K562 (cell line): ENCODE data around the gene ZFYVE19. TPM values are rescaled to one million over a fixed set of nuclear protein-coding genes. Genes with fewer than 3 reads are reported as not detected.

Source experiments
- ARID1B ChIP-seq: fragments of 450-650 bp; IDR thresholded peaks from 2 replicates; pipeline ENCODE4 v1.6.1; 2016; ENCODE audit warnings: antibody characterized with exemption, mild to moderate bottlenecking, inconsistent platforms
- ATF7 ChIP-seq: fragments of 450-650 bp; IDR thresholded peaks from 2 replicates; pipeline ENCODE4 v1.7.1; 2014; ENCODE audit warnings: mild to moderate bottlenecking, moderate library complexity
- CCNT2 ChIP-seq: IDR thresholded peaks from 2 replicates; pipeline ENCODE4 v1.6.1; 2011; ENCODE audit warnings: borderline replicate concordance, low read depth, mild to moderate bottlenecking, moderate library complexity, mixed read lengths, low read length; ENCODE audit not compliant: insufficient read length; ENCODE audit errors: extremely low read depth
- FOXA1 ChIP-seq: fragments of 450-650 bp; IDR thresholded peaks from 2 replicates; pipeline ENCODE4 v1.6.1; 2016; ENCODE audit warnings: mild to moderate bottlenecking, borderline replicate concordance
- HDAC2 ChIP-seq: fragments of 450-650 bp; IDR thresholded peaks from 2 replicates; pipeline ENCODE4 v1.6.1; 2016; ENCODE audit warnings: mild to moderate bottlenecking
- HEY1 ChIP-seq: fragments of 250-450 bp; sonication (Bioruptor Pico); IDR thresholded peaks from 2 replicates; pipeline ENCODE4 v1.5.0; 2020; ENCODE audit warnings: mild to moderate bottlenecking, moderate library complexity, borderline replicate concordance
- NCOA2 ChIP-seq, 2 experiments: fragments of 450-650 bp; IDR thresholded peaks; 2 replicates each; pipeline ENCODE4 v1.6.1; 2018; ENCODE audit warnings: mild to moderate bottlenecking in 2 of 2, moderate library complexity in 1 of 2; ENCODE audit not compliant: partially characterized antibody in 2 of 2
- NCOA4 ChIP-seq: fragments of 450-650 bp; IDR thresholded peaks from 2 replicates; pipeline ENCODE4 v1.6.1; 2018; ENCODE audit warnings: mild to moderate bottlenecking; ENCODE audit not compliant: partially characterized antibody
- RCOR1 ChIP-seq, 2 experiments: IDR thresholded peaks; 2 replicates each; pipeline ENCODE4 v1.6.1; 2012; ENCODE audit warnings: low read depth in 2 of 2, low read length in 2 of 2, borderline replicate concordance in 1 of 2, improper control_type of control experiment in 1 of 2
- RNF2 ChIP-seq: sonication (generic); IDR thresholded peaks from 2 replicates; pipeline ENCODE4 v1.6.1; 2016
- SMAD1 ChIP-seq: fragments of 150-350 bp; IDR thresholded peaks from 2 replicates; pipeline ENCODE4 v1.6.1; 2014; ENCODE audit warnings: low read length, low read depth; ENCODE audit not compliant: partially characterized antibody
- SMARCA4 ChIP-seq: fragments of 450-650 bp; IDR thresholded peaks from 2 replicates; pipeline ENCODE4 v1.6.1; 2016
- TEAD1 ChIP-seq, 2 experiments: fragments of 450-650 bp in 1 of 2; sonication (generic) in 1 of 2; formaldehyde crosslinking; IDR thresholded peaks; 2 replicates each; pipeline versions ENCODE4 v1.4.0 to v1.8.0; 2020 to 2022; ENCODE audit warnings: mild to moderate bottlenecking in 2 of 2, missing genetic modification reagents in 1 of 2
- ZBTB11 ChIP-seq, 3 experiments: fragments of 200-800 bp in 1 of 3; fragments of 250-450 bp in 1 of 3; fragments of 450-650 bp in 1 of 3; sonication (Bioruptor Pico) in 1 of 3; sonication (Bioruptor generic) in 1 of 3; formaldehyde crosslinking in 1 of 3; IDR thresholded peaks; 2 replicates each; pipeline versions ENCODE4 v1.6.1 to v1.8.0; 2016 to 2022; ENCODE audit warnings: mild to moderate bottlenecking in 2 of 3, missing genetic modification characterization in 2 of 3, missing compliant biosample characterization in 1 of 3, moderate library complexity in 1 of 3
- ZFP1 ChIP-seq: fragments of 450-650 bp; formaldehyde crosslinking; IDR thresholded peaks from 2 replicates; pipeline ENCODE4 v1.4.0; 2020; ENCODE audit warnings: mild to moderate bottlenecking, mixed read lengths
- ZNF324 ChIP-seq: fragments of 250-450 bp; sonication (Bioruptor Pico); IDR thresholded peaks from 2 replicates; pipeline ENCODE4 v1.4.0; 2020; ENCODE audit warnings: mild to moderate bottlenecking
- ZNF395 ChIP-seq: fragments of 200-800 bp; sonication (Bioruptor generic); IDR thresholded peaks from 2 replicates; pipeline ENCODE4 v1.6.1; 2017; ENCODE audit warnings: missing genetic modification characterization, missing compliant biosample characterization
- ZNF668 ChIP-seq: fragments of 250-450 bp; sonication (Bioruptor Pico); IDR thresholded peaks from 2 replicates; pipeline ENCODE4 v1.8.0; 2022; ENCODE audit warnings: mild to moderate bottlenecking, inconsistent platforms
- polyA plus RNA-seq, 8 experiments: library from polyadenylated mRNA; depleted of rRNA in 4 of 8; stranded (reverse) in 5 of 8; unstranded in 3 of 8; fragments of >200 nt; fragmentation: Nextera tagmentation in 2 of 8; fragmentation: Illumina TruSeq in 1 of 8; extraction: Ambion mirVana in 2 of 8; extraction: Trizol in 1 of 8; gene quantifications; 2 replicates each; pipeline versions ENCODE4 v1.2.1 to v1.2.3, GENCODE V29; 2011 to 2014; ENCODE audit warnings: inconsistent platforms in 1 of 8, missing spikeins in 1 of 8
- total RNA-seq, 7 experiments: library from RNA; depleted of rRNA in 6 of 7; stranded (reverse); fragments of >200 nt in 6 of 7; fragmentation: Illumina TruSeq in 2 of 7; extraction: Trizol in 2 of 7; gene quantifications; 2 replicates each; pipeline versions ENCODE4 v1.2.1 to v1.2.3, GENCODE V29; 2011 to 2021; ENCODE audit warnings: low replicate concordance in 1 of 7
- TF ChIP-seq, protein P1 (sequence below): fragments of 450-650 bp; formaldehyde crosslinking; IDR thresholded peaks from 2 replicates; pipeline ENCODE4 v1.4.0; 2020; ENCODE audit warnings: mild to moderate bottlenecking, mixed read lengths
- TF ChIP-seq, protein P2 (sequence below): sonication (generic); formaldehyde crosslinking; IDR thresholded peaks from 2 replicates; pipeline ENCODE4 v1.8.1; 2023; ENCODE audit warnings: mild to moderate bottlenecking, missing genetic modification reagents

ZFYVE19 gene
- total and polyA plus RNA-seq, 9 of the 15 experiments (the other 6 are each of a cell fraction or from before 2014, with no cell fraction given) = 1.5 to 36.8 (median 19.9) TPM

GRCh38 chr15:40825661-40826422 lies 19.0 kb downstream of the ZFYVE19 start (continued):
- TF ChIP-seq SMAD1 (peak; percentile 72), ARID1B (peak; percentile 98), NCOA2 (IDR thresholded peaks at IDR 0.05; ENCODE audit: partially characterized antibody in 2 of 2) (peak in 1 of 2 experiments; percentile 65), ZBTB11 (CRISPR knock-in tag; IDR thresholded peaks at IDR 0.05) (0 out of 6 replicates have a peak, but pooled peaks of 1 of the 3 experiments have one; percentile 44), ATF7 (peak; percentile 73), ZNF668 (CRISPR knock-in tag) (no peak), ZNF395 (CRISPR knock-in tag) (peak; percentile 85; the same call in 1 of the 2 replicates), ZNF324 (CRISPR knock-in tag) (no peak), RCOR1 (IDR thresholded peaks at IDR 0.05; ENCODE audit: borderline replicate concordance in 1 of 2, low read depth in 2 of 2, low read length in 2 of 2) (peak; percentile 67 to 94), TEAD1 (CRISPR knock-in tag; IDR thresholded peaks at IDR 0.05) (peak; percentile 96 to 99), HEY1 (CRISPR knock-in tag) (peak; percentile 87; the same call in 1 of the 2 replicates), ZFP1 (CRISPR knock-in tag) (no peak), HDAC2 (peak; percentile 92), CCNT2 (peak; percentile 87), SMARCA4 (peak; percentile 97), FOXA1 (peak; percentile 90), NCOA4 (no peak), RNF2 (peak; percentile 72; the same call in 1 of the 2 replicates)
- TF ChIP-seq, protein P1, sequence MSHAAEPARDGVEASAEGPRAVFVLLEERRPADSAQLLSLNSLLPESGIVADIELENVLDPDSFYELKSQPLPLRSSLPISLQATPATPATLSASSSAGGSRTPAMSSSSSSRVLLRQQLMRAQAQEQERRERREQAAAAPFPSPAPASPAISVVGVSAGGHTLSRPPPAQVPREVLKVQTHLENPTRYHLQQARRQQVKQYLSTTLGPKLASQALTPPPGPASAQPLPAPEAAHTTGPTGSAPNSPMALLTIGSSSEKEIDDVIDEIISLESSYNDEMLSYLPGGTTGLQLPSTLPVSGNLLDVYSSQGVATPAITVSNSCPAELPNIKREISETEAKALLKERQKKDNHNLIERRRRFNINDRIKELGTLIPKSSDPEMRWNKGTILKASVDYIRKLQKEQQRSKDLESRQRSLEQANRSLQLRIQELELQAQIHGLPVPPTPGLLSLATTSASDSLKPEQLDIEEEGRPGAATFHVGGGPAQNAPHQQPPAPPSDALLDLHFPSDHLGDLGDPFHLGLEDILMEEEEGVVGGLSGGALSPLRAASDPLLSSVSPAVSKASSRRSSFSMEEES (CRISPR knock-in tag) = no peak
- TF ChIP-seq, protein P2, sequence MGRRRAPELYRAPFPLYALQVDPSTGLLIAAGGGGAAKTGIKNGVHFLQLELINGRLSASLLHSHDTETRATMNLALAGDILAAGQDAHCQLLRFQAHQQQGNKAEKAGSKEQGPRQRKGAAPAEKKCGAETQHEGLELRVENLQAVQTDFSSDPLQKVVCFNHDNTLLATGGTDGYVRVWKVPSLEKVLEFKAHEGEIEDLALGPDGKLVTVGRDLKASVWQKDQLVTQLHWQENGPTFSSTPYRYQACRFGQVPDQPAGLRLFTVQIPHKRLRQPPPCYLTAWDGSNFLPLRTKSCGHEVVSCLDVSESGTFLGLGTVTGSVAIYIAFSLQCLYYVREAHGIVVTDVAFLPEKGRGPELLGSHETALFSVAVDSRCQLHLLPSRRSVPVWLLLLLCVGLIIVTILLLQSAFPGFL (CRISPR knock-in tag) = no peak
